Brain microvascular endothelial cell (primary cell): Measurements from ENCODE around the gene RPS3.

Source experiments
- DNase-seq: peaks from one replicate; pipeline ENCODE4 v3.0.0-alpha.2; 2020
- H3K27ac ChIP-seq: fragments of 250-450 bp; sonication (Bioruptor Pico); 2 replicates; pipeline ENCODE4 v1.5.1; 2020; ENCODE audit warnings: mild to moderate bottlenecking, moderate library complexity
- H3K27me3 ChIP-seq: fragments of 250-450 bp; sonication (Bioruptor Pico); replicated peaks from 2 replicates; pipeline ENCODE4 v1.5.1; 2020; ENCODE audit warnings: mild to moderate bottlenecking
- H3K36me3 ChIP-seq: fragments of 250-450 bp; sonication (Bioruptor Pico); replicated peaks from 2 replicates; pipeline ENCODE4 v1.5.1; 2020; ENCODE audit warnings: mild to moderate bottlenecking
- H3K4me3 ChIP-seq: 2 replicates; pipeline ENCODE4 v1.5.1; 2011; ENCODE audit warnings: low read depth, mild to moderate bottlenecking, control low read depth, low read length, moderate library complexity
- in situ Hi-C: cut with HindIII; loops from 2 replicates; pipeline ENCODE4 v1.10.0; 2017; ENCODE audit warnings: low sequenced_read_pairs, low pct_ligation_motif_present
- TF ChIP-seq, protein P1 (sequence below): IDR thresholded peaks from 2 replicates; pipeline ENCODE4 v1.5.1; 2011; ENCODE audit warnings: low read depth, mild to moderate bottlenecking, moderate library complexity, low read length, control low read depth, inconsistent platforms; ENCODE audit errors: missing control alignments

RPS3 gene

DNA sequence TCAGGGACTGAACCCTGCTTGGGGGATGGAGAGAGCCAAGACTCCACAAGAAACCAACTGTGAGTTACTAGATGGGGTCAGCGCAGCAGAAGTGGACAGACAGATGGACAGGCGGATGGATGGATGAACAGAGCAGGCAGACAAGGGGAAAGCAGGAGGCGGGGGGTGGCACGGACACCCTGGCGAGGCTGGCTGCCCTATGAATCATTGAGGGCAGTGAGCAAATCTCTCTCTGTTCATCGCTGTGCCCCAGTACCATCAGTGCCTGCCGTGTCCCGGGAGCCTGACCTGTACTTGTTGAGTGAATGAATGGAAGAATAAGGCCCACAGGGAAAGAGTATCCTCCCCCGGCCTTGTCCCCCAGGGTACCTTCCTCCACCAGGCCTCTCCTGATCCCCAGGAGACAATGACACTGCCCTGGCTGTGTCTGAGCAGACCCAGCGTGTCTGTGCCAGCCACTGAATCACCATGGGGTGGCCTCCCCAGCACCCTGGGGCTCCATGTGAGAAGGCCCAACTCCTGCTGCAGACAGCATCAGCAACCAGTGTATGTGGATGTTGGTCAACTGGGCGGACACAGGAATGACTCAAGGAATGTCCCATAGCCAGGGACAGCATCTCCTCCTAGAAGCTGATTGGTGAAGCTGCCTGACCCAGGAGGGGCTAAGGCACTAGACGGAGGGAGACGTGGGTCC is 38.8 kb downstream of the RPS3 start:
- H3K27me3 ChIP-seq, result peaks cover 1% of the 10 kb centered on the region
- H3K4me3 ChIP-seq, result no peak overlapping the region
- H3K27ac ChIP-seq, result no peak overlapping the region
- TF ChIP-seq, protein P1, sequence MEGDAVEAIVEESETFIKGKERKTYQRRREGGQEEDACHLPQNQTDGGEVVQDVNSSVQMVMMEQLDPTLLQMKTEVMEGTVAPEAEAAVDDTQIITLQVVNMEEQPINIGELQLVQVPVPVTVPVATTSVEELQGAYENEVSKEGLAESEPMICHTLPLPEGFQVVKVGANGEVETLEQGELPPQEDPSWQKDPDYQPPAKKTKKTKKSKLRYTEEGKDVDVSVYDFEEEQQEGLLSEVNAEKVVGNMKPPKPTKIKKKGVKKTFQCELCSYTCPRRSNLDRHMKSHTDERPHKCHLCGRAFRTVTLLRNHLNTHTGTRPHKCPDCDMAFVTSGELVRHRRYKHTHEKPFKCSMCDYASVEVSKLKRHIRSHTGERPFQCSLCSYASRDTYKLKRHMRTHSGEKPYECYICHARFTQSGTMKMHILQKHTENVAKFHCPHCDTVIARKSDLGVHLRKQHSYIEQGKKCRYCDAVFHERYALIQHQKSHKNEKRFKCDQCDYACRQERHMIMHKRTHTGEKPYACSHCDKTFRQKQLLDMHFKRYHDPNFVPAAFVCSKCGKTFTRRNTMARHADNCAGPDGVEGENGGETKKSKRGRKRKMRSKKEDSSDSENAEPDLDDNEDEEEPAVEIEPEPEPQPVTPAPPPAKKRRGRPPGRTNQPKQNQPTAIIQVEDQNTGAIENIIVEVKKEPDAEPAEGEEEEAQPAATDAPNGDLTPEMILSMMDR, result no peak
- in situ Hi-C loops, result no loop called here
- H3K36me3 ChIP-seq, result no peaks in the 10 kb centered on the region
- DNase-seq, result no peak

DNA sequence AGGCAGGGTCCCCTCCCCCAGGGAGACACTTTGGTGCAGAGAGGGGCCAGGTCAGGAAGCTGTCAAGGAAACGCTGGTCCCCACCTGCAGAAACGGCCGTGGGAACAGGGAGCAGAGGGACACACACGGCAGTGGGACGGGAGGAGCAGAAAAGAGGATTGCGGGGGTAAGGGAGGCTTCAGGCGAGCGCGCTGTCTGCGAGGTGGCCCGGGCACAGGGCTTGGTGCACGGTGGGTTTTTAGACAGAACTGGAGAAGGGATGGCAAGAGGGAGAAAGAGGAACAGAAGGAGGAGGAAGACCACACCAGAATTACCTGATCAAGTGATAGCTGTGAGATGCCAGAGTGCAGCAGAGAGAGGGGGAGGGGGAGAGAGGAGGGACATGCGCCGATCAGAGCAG is 39.7 kb downstream of the RPS3 start:
- Histone ChIP-seq H3K27ac (no peak overlapping the region), H3K27me3 (no peaks in the 10 kb centered on the region), H3K36me3 (no peaks in the 10 kb centered on the region), H3K4me3 (no peak overlapping the region)
- TF ChIP-seq, protein P1, result no peak
- in situ Hi-C loops, result no loop called here
- no peak for DNase-seq

DNA sequence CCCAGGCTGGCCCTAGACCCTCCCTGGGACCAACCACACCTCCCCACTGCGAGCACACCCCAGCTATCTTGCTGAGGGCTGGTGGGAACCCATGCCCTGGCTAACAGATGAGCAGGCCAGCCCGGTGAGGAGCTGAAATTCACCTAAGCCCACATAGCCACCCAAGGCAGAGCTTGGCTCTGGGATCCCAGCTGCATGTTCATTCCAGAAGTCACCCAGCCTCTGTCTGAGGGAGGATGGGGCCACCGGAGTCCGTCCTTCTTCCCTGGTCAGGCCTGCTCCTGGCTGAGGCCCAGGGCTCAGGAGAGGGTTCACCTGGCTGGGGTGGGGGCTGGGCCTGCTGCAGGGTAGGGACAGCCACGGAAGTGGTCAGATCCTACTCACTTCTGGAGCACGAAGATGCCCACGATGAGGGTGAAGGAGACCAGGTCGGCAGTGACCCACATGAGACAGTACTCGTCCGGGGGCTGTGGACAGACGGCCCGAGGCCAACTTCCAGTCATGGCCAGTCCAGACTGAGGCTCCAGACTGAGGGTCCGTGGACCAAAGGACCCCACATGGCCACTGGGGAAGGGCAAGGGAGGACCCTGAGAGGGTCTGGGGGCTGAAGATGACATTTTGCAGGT is 40.3 kb downstream of the RPS3 start:
- H3K4me3 ChIP-seq, result no peak overlapping the region
- H3K27me3 ChIP-seq, result no peaks in the 10 kb centered on the region
- H3K27ac ChIP-seq, result no peak overlapping the region
- DNase-seq, result no peak
- in situ Hi-C loops, result loop anchor here (10.0 kb wide), 1 partner anchor 75 kb away; no protein-coding TSS in a partner anchor
- TF ChIP-seq, protein P1, result no peak
- no peaks in the 10 kb centered on the region for H3K36me3 ChIP-seq

DNA sequence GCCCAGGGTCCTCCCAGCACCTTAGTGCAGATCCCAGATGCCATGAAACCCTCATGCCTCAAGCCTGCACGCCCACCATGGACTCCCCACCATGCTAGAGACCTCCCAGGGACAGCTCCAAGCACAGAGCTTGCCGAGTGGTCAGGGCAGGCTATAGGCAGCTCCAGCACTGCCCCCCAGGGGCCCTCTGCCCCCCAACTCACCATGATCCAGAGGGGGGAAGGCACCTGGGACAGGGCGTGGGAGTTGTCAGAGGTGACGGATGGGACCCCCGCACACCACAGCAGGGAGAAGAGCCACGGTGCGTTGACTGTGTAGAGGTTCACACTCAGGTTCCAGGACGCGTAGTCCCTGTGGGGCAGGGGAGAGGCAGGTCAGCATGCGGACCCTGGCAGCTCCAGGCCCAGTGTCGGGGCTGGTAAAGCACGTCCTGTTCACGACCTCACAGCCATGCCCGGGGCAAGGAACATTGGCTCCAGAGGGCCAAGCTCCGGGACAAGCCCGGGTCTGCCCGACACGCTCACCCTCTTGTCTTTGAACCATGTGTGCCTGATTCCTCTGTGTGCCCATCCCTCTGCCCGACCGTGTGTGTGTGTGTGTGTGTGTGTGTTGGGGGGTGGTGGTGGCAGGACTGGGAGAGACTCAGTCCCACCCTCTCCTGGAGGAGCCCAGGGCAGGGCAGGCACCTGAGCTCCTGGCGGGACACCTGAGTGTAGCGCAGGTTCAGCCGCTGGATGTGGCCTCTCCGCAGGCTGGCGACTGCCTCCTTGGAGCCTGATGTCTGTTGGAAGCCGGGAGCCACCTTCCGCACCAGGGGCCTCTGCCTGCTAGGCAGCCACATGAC is 41.9 kb downstream of the RPS3 start:
- Histone ChIP-seq H3K36me3 (no peaks in the 10 kb centered on the region), H3K4me3 (no peak overlapping the region), H3K27ac (no peak overlapping the region), H3K27me3 (no peaks in the 10 kb centered on the region)
- TF ChIP-seq, protein P1, result no peak
- in situ Hi-C loops, result loop anchor here (10.0 kb wide), 1 partner anchor 74 kb away; no protein-coding TSS in a partner anchor
- no peak for DNase-seq

DNA sequence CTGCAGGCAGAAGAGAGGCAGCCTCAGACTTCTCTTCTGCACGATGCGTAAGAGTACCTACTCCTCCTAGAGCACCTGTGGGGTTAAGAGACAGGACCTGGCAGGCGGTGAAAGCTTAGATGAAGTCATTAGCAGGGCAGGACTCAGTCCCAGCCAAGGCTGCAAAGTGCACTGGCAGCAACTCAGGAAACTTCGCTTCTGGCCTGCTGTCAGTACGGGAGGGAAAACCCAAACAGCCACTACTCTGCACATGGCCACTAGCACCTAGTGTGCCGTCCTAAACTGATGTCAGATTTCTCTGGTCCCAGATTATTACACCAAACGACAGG is 42.5 kb downstream of the RPS3 start:
- DNase-seq, result no peak
- no peak overlapping the region for H3K27ac ChIP-seq
- no peaks in the 10 kb centered on the region for H3K36me3 ChIP-seq
- TF ChIP-seq, protein P1, result no peak
- H3K27me3 ChIP-seq, result no peaks in the 10 kb centered on the region
- H3K4me3 ChIP-seq, result no peak overlapping the region
- in situ Hi-C loops, result loop anchor here (10.0 kb wide), 1 partner anchor 73 kb away; no protein-coding TSS in a partner anchor
